NCI-H1092 (cell line): ENCODE results near the gene WDFY2.

Experiments used
- DNase-seq: peaks from one replicate; lab custom pipeline; 2025; lab: John Stamatoyannopoulos, UW

WDFY2 gene

GRCh38 chr13:51739027-51739764 is 154.9 kb downstream of the WDFY2 start:
- DNase-seq, result no peak

- no peak for DNase-seq
Observed at GRCh38 chr13:51740698-51741097, 156.4 kb downstream of the WDFY2 start.

- DNase-seq, result no peak
Observed at GRCh38 chr13:51742031-51742430, 157.8 kb downstream of the WDFY2 start.

- DNase-seq, result no peak
Observed at GRCh38 chr13:51742611-51743010, 158.3 kb downstream of the WDFY2 start.

- DNase-seq, result no peak
Observed at GRCh38 chr13:51745243-51745642, 161.0 kb downstream of the WDFY2 start.

- no peak for DNase-seq
Observed at GRCh38 chr13:51746802-51747201, 162.5 kb downstream of the WDFY2 start.

- no peak for DNase-seq
Observed at GRCh38 chr13:51747438-51748434, 163.5 kb downstream of the WDFY2 start.

- no peak for DNase-seq
Observed at GRCh38 chr13:51756651-51757050, 172.4 kb downstream of the WDFY2 start.

GRCh38 chr13:51758691-51759090 is 174.4 kb downstream of the WDFY2 start:
- DNase-seq, result no peak

GRCh38 chr13:51759240-51759639 is 175.0 kb downstream of the WDFY2 start:
- DNase-seq, result no peak

GRCh38 chr13:51760592-51760991 is 176.3 kb downstream of the WDFY2 start:
- no peak for DNase-seq

GRCh38 chr13:51761643-51762350 is 177.5 kb downstream of the WDFY2 start:
- DNase-seq, result no peak

GRCh38 chr13:51763486-51763885 is 179.2 kb downstream of the WDFY2 start:
- DNase-seq, result no peak

GRCh38 chr13:51764184-51765141 is 180.2 kb downstream of the WDFY2 start:
- DNase-seq, result no peak

GRCh38 chr13:51765142-51765515 is 180.9 kb downstream of the WDFY2 start:
- no peak for DNase-seq

- no peak for DNase-seq
Observed at GRCh38 chr13:51767100-51767499, 182.8 kb downstream of the WDFY2 start.

- no peak for DNase-seq
Observed at GRCh38 chr13:51768378-51768921, 184.2 kb downstream of the WDFY2 start.

- DNase-seq, result no peak
Observed at GRCh38 chr13:51768976-51769375, 184.7 kb downstream of the WDFY2 start.

- DNase-seq, result no peak
Observed at GRCh38 chr13:51769455-51770127, 185.3 kb downstream of the WDFY2 start.

- no peak for DNase-seq
Observed at GRCh38 chr13:51770160-51770559, 185.9 kb downstream of the WDFY2 start.
